Measurements from ENCODE around the gene TNS4. TPM values are rescaled to one million over a fixed set of nuclear protein-coding genes. Genes with fewer than 3 reads are reported as not detected.

TNS4 gene
- total RNA-seq, 1 donor from 2014 or later, result not detected

- H3K27ac Mint-ChIP-seq, result no peak overlapping the region
Observed at GRCh38 chr17:40502716-40503115, 1.3 kb upstream of the TNS4 start.

DNA sequence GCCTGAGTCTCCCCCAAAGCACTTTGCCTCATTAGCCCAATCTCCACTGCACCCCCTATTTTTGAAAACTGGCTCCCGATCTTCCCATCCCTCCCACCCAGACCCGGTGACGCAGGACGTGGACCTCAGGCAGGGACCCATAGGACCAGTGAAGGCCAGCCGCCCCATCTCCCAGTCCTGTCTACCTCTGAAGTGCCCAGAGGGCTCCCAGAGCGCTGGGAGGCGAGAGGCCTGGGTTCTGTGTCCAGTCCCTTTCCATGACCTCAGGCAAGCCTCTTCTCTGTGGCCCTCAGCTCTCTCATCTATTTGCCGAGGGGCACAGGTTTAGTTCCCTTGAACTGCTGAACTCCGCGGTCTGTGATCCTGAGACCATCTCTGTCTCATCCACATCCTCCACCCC, 714 bp downstream of the TNS4 start:
- H2AFZ ChIP-seq (replicated peaks), result no peak overlapping the region
- no peaks in the 10 kb centered on the region for H3F3A ChIP-seq (ENCODE audit: low read depth)
- H3K4me3 ChIP-seq, result no peak overlapping the region
- DNase-seq (ENCODE audit: low spot score), result no peak
- H3K36me3 ChIP-seq, result no peaks in the 10 kb centered on the region
- peaks cover 2% of the 10 kb centered on the region for H3K4me1 ChIP-seq
- H3K79me2 ChIP-seq (ENCODE audit: low read depth), result no peaks in the 10 kb centered on the region
- H4K20me1 ChIP-seq (ENCODE audit: low read depth), result no peaks in the 10 kb centered on the region
- Mint-ChIP-seq H3K9me3 (no peaks in the 10 kb centered on the region), H3K27me3 (ENCODE audit: insufficient read depth, low read depth) (peaks cover 6% of the 10 kb centered on the region), H3K27ac (no peak overlapping the region), H3K4me1 (peaks cover 10% of the 10 kb centered on the region), H3K36me3 (no peaks in the 10 kb centered on the region), H3K4me3 (no peak overlapping the region)
- no peak overlapping the region for H3K4me2 ChIP-seq
- H3K27me3 ChIP-seq, result peaks cover 7% of the 10 kb centered on the region
- H3K9me3 ChIP-seq (ENCODE audit: low read depth), result no peaks in the 10 kb centered on the region
- TF ChIP-seq EZH2 (IDR thresholded peaks at IDR 0.05) (no peak), EZH2phosphoT487 (IDR thresholded peaks at IDR 0.05) (no peak)
- TF ChIP-seq, protein P1, sequence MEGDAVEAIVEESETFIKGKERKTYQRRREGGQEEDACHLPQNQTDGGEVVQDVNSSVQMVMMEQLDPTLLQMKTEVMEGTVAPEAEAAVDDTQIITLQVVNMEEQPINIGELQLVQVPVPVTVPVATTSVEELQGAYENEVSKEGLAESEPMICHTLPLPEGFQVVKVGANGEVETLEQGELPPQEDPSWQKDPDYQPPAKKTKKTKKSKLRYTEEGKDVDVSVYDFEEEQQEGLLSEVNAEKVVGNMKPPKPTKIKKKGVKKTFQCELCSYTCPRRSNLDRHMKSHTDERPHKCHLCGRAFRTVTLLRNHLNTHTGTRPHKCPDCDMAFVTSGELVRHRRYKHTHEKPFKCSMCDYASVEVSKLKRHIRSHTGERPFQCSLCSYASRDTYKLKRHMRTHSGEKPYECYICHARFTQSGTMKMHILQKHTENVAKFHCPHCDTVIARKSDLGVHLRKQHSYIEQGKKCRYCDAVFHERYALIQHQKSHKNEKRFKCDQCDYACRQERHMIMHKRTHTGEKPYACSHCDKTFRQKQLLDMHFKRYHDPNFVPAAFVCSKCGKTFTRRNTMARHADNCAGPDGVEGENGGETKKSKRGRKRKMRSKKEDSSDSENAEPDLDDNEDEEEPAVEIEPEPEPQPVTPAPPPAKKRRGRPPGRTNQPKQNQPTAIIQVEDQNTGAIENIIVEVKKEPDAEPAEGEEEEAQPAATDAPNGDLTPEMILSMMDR (IDR thresholded peaks at IDR 0.05), result no peak
- H3K27ac ChIP-seq, result no peak overlapping the region
- no peak overlapping the region for H3K9ac ChIP-seq

More at GRCh38 chr17:40502716-40503115, 1.3 kb upstream of the TNS4 start:
- H3K27ac ChIP-seq, result no peak overlapping the region
- H3K4me2 ChIP-seq, result no peak overlapping the region
- no peaks in the 10 kb centered on the region for H3K36me3 ChIP-seq
- H3K9me3 ChIP-seq (ENCODE audit: low read depth), result no peaks in the 10 kb centered on the region
- Mint-ChIP-seq H3K9me3 (no peaks in the 10 kb centered on the region), H3K4me3 (no peak overlapping the region), H3K4me1 (peaks cover 14% of the 10 kb centered on the region), H3K36me3 (no peaks in the 10 kb centered on the region), H3K27me3 (ENCODE audit: insufficient read depth, low read depth) (peaks cover 7% of the 10 kb centered on the region)
- H4K20me1 ChIP-seq (ENCODE audit: low read depth), result no peaks in the 10 kb centered on the region
- peaks cover 7% of the 10 kb centered on the region for H3K27me3 ChIP-seq
- no peak overlapping the region for H2AFZ ChIP-seq (replicated peaks)
- TF ChIP-seq, protein P1 (IDR thresholded peaks at IDR 0.05), result no peak
- TF ChIP-seq EZH2phosphoT487 (IDR thresholded peaks at IDR 0.05) (no peak), EZH2 (IDR thresholded peaks at IDR 0.05) (no peak)
- H3K4me3 ChIP-seq, result no peak overlapping the region
- H3K79me2 ChIP-seq (ENCODE audit: low read depth), result no peaks in the 10 kb centered on the region
- H3K9ac ChIP-seq, result no peak overlapping the region
- no peak for DNase-seq (ENCODE audit: low spot score)
- peaks cover 7% of the 10 kb centered on the region for H3K4me1 ChIP-seq
- no peaks in the 10 kb centered on the region for H3F3A ChIP-seq (ENCODE audit: low read depth)

DNA sequence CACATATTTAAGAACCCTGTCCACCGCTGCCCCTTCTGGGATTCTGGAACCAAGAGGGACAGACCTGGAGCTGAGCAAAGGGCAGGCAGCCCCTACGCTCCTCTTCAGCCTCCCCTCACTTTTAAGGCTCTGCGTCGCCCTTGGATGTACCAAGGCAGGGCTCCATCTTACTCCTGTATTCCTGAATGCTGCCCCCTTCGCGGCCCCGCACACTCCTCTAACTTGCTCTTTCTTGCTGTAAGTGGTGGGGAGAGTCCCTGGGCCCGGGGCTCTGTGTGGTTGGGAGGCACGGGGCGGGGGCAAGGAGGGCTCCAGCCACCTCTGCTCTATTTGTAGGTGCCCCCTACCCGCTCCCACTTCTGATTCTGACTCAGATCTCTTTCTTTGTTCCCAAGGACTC, 1.2 kb downstream of the TNS4 start:
- Histone ChIP-seq H3K36me3 (no peaks in the 10 kb centered on the region), H3F3A (ENCODE audit: low read depth) (no peaks in the 10 kb centered on the region), H4K20me1 (ENCODE audit: low read depth) (no peaks in the 10 kb centered on the region), H3K4me2 (no peak overlapping the region), H2AFZ (replicated peaks) (no peak overlapping the region), H3K4me1 (peaks cover 2% of the 10 kb centered on the region), H3K9ac (no peak overlapping the region), H3K27ac (no peak overlapping the region), H3K4me3 (no peak overlapping the region), H3K79me2 (ENCODE audit: low read depth) (no peaks in the 10 kb centered on the region), H3K27me3 (peaks cover 7% of the 10 kb centered on the region), H3K9me3 (ENCODE audit: low read depth) (no peaks in the 10 kb centered on the region)
- peaks cover 6% of the 10 kb centered on the region for H3K27me3 Mint-ChIP-seq (ENCODE audit: insufficient read depth, low read depth)
- no peaks in the 10 kb centered on the region for H3K9me3 Mint-ChIP-seq
- no peak for DNase-seq (ENCODE audit: low spot score)
- no peak overlapping the region for H3K27ac Mint-ChIP-seq
- TF ChIP-seq EZH2phosphoT487 (IDR thresholded peaks at IDR 0.05) (no peak), EZH2 (IDR thresholded peaks at IDR 0.05) (no peak)
- TF ChIP-seq, protein P1 (IDR thresholded peaks at IDR 0.05), result no peak
- H3K4me1 Mint-ChIP-seq, result peaks cover 10% of the 10 kb centered on the region
- no peaks in the 10 kb centered on the region for H3K36me3 Mint-ChIP-seq
- no peak overlapping the region for H3K4me3 Mint-ChIP-seq
